GM21737 (cell line): ENCODE results near the gene KRTAP12-3.
"Not testable (repeated sequence)": the region's sequence is repeated elsewhere in the genome, so short reads cannot be mapped to it uniquely, and the experiment has no call there.

Experiments
- ATAC-seq: cut with Tn5 transposase; IDR thresholded peaks from one replicate; pipeline ENCODE4 v1.9.1; 2021; ENCODE audit warnings: mild to moderate bottlenecking, moderate library complexity; ENCODE audit not compliant: unreplicated experiment

KRTAP12-3 gene

GRCh38 chr21:44657635-44658540 lies at the start of gene KRTAP12-3:
Gene KRTAP12-3 (plus strand): TSS chr21:44657932. CDS start chr21:44657980, 48 bp downstream.
- no peak for ATAC-seq

GRCh38 chr21:44609193-44609592 lies 48.5 kb upstream of the KRTAP12-3 start:
- no peak for ATAC-seq

- not testable (repeated sequence) for ATAC-seq
These were observed 47.4 kb upstream of the KRTAP12-3 start for GRCh38 chr21:44610157-44610843.

GRCh38 chr21:44611551-44611950 lies 46.2 kb upstream of the KRTAP12-3 start:
- ATAC-seq = no peak

- no peak for ATAC-seq
These were observed 45.7 kb upstream of the KRTAP12-3 start, which contains the start of gene KRTAP10-8 for GRCh38 chr21:44612029-44612486. Gene KRTAP10-8 (plus strand): TSS chr21:44612079. CDS start chr21:44612101, 22 bp downstream.

GRCh38 chr21:44612669-44613229 lies 45.0 kb upstream of the KRTAP12-3 start:
- ATAC-seq = no peak

- ATAC-seq = no peak
These were observed 44.2 kb upstream of the KRTAP12-3 start for GRCh38 chr21:44613386-44614155.

- no peak for ATAC-seq
These were observed 43.5 kb upstream of the KRTAP12-3 start for GRCh38 chr21:44614161-44614631.

- no peak for ATAC-seq
These were observed 42.8 kb upstream of the KRTAP12-3 start for GRCh38 chr21:44614961-44615391.

GRCh38 chr21:44615466-44615865 lies 42.3 kb upstream of the KRTAP12-3 start:
- no peak for ATAC-seq

GRCh38 chr21:44615911-44616590 lies 41.7 kb upstream of the KRTAP12-3 start:
- ATAC-seq = no peak

GRCh38 chr21:44616591-44616926 lies 41.2 kb upstream of the KRTAP12-3 start:
- ATAC-seq = no peak

GRCh38 chr21:44617071-44617501 lies 40.6 kb upstream of the KRTAP12-3 start:
- ATAC-seq = no peak

- ATAC-seq = no peak
These were observed 39.2 kb upstream of the KRTAP12-3 start for GRCh38 chr21:44618504-44618903.

- ATAC-seq = no peak
These were observed 38.8 kb upstream of the KRTAP12-3 start for GRCh38 chr21:44618909-44619308.

- ATAC-seq = no peak
These were observed 37.8 kb upstream of the KRTAP12-3 start for GRCh38 chr21:44619886-44620285.

- ATAC-seq = no peak
These were observed 34.2 kb upstream of the KRTAP12-3 start for GRCh38 chr21:44623575-44623974.

GRCh38 chr21:44625756-44626155 lies 32.0 kb upstream of the KRTAP12-3 start:
- no peak for ATAC-seq

GRCh38 chr21:44626262-44626661 lies 31.5 kb upstream of the KRTAP12-3 start:
- no peak for ATAC-seq

- ATAC-seq = no peak
These were observed 31.0 kb upstream of the KRTAP12-3 start, which contains the start of gene KRTAP10-9 for GRCh38 chr21:44626673-44627143. Gene KRTAP10-9 (plus strand): TSS chr21:44627093. CDS start chr21:44627172, 79 bp downstream.
